ENCODE data around the gene CEP95.

GRCh38 chr17:64492481-64493109 lies 14.2 kb upstream of the CEP95 start:
- TF ChIP-seq EZH2 (IDR thresholded peaks at IDR 0.05; ENCODE audit: low read length, missing control alignments) (no peak), CTCF (conservative IDR thresholded peaks at IDR 0.05 in 1 of 2, IDR thresholded peaks at IDR 0.05 in 1 of 2; ENCODE audit: low read depth in 1 of 2, low read length in 2 of 2) (peak in 1 of 2 donors; percentile 64)
